ENCODE data around the gene GRK6.

Gene GRK6

DNA sequence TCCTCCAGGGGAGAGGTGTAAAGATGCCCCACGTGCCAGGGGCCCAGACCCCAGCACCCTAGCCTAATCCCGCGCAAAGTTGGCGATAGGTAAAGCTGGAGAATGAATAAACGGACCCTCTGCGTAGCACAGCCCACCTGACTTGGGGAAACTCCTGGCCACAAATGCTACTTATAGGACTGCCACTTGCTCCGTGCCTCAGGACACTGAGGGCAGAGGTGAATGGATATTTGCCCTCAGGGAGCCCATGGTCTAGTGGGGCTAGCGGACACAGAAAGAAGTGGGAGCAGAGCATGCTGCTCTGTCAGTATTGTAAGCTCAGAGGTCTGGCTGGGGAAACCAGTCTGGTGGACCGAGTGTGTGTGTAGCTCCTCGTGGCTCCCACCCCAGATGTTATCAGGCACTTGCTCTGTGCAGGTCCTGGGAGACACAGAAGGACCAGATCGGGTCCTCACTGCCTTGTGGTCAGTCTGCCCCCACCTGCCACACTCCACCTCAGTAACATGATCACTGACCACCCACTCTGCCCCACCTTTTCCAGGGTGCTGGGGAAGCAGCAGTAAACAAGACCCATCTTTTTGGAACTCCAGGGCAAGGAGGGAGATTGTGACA lies 841 bp downstream of the GRK6 start:
- DNase-seq: peak in 1 of 5 experiments; percentile 43

DNA sequence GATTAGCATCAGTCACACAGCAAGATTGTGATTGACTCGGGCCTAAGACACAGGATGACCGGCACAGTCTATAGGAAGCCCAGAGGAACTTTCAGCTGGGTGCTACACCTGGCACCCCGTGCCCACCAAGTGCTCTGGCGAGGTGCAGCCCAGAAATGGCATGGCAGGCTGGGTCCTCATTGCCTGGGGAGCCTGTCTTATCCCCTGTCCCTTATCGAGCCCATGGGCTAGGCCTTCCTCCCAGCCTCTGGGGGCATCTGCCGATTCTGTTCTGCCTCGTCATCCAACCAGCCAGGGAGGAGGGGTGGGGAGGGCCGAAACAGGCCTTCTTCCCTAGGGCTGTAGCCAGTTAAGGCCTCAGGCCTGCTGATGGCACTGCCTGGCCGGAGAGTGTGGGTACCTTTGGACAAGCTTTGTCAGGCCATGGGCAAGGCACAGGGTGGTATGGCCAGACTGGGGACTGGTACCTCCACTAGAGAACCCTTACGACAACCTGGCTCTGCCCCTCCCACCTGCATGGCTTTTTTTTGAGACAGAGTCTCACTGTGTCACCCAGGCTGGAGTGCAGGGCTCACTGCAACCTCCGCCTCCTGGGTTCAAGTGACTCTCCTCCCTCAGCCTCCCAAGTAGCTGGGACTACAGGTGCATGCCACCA lies 1.6 kb downstream of the GRK6 start:
- DNase-seq: peak in 1 of 5 experiments; percentile 69

DNA sequence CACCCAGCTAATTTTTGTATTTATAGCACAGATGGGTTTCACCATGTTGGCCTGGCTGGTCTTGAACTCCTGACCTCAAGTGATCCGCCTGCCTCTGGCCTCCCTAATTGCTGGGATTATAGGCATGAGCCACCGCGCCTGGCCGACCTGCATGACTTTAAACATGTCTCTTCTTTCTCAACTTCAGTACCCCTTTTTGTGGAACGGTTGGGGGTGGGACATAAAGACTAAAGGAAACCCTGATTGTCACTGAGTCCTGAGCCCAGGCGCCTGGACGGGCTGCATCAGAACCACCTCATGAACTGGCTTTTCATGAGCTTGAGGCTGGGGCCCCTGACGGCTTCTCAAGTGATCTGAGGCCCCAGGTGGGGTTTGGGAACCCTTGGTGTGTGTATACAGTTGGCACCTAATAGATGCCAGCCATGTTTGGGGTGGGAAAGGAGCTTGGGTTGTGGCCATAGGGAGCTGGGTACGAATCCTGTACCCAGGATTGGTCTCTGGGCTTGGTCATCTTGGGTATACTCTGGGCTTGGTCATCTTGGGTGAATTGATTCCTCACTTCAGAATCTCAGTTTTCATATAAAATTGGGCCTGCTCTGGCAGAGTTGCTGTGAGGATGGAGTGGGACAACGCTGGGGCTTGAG lies 2.2 kb downstream of the GRK6 start:
- DNase-seq: no peak

DNA sequence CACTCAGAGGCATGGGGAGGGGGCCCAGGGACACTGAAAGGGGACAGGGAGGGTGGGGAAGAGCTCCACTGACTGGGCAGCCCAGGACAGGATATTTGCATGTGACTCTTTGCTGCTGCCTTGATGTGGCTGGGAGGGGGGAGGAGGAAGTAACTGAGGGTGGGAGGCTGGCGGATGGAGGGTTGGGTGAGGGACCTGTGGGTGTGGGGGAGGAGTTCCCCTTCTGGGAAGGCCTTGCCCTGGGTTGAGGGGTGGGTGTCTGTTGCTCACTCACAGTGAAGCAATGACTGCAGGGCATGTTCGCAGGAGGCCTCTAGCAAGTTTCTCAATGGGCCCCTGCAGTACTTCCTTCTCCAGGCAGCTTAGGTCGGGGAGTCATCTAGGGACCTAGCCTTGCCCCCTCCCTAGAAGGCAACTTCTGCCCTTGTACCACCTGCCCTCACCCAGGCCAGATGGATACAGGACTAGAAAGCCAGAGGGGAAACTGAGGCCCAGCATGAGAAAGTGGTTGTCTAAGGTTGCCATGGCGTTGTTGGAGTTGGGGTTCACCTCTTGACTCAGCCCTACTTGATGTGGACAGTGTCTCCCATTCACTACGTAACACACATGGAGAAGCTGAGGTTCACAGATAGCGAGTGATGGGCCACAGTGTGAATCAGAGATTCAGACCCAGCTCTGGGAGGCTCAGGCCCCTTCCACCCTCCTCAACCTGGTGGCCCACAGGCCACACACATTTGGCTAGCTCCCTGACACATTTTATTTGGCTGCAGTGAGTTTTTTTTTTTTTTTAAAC lies 3.0 kb downstream of the GRK6 start:
- DNase-seq: peak; percentile 43 to 97 (median 77)

DNA sequence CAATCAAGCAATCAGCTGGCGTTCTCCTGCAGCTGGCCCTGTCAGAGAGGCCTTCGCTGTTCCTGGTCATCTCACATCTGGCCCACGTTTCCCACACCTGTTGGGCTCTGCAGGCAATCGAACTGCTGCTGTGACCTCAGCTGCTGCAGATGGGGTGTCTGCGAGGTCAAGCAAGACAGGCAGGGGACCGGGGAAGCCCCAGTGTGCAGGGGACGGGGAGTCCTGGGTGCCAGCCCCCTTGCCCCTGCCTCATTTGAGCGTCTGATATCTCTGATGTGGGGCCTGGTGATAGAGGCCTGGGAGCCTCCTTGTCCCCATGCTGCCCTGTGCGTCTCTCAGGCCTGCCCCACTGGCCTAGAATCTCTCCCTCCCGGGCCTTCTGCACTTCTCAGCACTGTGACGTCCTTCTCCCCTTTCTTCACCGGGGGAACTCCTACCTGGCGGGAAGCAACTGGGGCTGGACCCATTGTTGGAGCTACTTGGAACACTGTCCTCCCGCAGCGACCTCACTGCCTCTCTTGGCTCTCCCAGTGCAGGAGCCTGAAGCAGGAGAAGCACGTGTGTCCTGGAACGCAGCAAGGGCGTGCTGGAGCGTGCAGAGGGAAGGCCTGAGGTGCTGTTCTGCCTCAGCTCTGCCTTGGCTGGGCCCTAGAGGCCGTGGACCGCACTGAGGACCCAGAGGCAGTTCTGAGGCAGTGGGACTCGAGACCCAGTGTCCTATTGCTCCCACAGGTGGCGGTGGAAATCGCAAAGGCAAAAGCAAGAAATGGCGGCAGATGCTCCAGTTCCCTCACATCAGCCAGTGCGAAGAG lies 3.9 kb downstream of the GRK6 start:
- DNase-seq: no peak

DNA sequence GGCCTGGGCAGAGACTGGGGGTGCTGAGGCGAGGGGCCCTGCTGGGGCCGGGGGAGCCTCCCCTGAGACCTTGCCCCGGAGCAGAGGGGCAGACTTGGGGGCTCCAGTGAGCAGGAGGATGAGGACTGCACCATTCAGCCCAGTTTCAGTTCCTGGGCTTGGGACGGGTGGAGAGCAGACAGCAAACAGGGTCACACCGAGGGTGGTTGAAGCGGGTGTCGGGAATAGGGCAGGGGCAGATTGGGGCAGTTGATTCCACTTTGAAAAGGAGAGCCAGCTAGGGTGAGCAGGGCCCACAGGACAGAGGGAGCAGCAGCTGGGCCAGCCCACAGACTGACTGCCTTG lies 4.5 kb downstream of the GRK6 start:
- DNase-seq: peak in 1 of 5 experiments; percentile 53

DNA sequence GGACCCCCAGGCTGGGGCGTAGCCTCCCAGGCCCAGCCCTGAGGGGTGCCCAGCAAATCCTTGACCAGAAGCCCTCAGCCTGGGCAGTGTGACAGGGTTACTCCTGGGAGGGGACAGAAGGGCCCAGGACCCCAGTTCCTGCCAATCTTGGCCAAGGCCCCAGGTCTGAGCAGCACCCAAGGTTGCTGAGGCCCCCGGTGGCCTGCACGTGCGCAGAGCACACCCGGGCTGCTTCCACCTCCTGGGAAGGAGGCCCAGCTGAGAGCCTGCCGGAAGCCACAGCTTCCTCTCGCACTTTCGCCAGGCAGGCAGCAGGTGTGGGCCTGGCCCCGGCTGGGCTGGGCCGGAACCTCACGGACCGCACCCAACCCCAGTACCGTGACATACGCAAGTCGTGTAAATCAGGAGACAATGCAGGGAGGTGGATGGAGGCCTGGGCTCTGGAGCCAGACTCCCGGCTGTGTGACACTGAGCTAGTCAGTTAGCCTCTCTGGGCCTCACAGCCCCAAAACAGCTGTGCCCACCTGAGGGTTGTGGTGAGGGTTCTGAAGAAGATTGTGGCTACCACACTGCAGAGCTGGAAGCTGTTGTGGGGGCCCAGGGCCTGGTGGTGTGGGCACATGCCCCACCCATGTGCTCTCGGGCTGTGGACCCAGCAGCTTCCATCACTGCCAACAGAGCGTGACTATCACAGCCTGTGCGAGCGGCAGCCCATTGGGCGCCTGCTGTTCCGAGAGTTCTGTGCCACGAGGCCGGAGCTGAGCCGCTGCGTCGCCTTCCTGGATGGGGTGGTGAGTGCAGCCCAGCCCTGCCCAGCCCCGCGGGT lies 5.1 kb downstream of the GRK6 start:
- peak; percentile 34 to 99 (median 67) for DNase-seq

DNA sequence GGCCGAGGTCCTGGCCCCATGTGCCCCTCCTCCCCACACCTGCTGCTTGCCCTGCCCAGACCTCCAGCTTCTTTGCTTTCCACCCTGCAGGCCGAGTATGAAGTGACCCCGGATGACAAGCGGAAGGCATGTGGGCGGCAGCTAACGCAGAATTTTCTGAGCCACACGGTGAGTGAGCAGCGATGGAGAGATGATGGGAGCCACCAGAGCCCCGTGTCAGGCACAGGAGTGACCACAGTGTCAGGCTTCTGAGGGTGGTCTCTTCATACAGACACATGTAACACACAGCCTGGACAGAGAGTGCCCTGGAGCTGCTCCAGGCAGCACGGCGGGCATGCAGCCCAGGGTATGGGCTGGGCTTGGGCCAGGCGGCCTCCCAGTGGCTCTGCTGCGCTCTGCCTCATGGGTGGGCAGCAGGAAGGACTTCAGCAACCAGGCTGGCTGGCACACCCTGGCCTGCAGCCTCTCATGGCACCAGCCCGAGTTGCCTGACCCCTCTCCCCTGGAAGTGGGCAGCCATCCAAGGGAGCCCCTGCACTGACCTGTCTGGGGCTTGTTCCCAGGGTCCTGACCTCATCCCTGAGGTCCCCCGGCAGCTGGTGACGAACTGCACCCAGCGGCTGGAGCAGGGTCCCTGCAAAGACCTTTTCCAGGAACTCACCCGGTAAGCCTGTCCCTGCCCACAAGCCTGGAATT lies 5.8 kb downstream of the GRK6 start:
- peak in 1 of 5 experiments; percentile 48 for DNase-seq

DNA sequence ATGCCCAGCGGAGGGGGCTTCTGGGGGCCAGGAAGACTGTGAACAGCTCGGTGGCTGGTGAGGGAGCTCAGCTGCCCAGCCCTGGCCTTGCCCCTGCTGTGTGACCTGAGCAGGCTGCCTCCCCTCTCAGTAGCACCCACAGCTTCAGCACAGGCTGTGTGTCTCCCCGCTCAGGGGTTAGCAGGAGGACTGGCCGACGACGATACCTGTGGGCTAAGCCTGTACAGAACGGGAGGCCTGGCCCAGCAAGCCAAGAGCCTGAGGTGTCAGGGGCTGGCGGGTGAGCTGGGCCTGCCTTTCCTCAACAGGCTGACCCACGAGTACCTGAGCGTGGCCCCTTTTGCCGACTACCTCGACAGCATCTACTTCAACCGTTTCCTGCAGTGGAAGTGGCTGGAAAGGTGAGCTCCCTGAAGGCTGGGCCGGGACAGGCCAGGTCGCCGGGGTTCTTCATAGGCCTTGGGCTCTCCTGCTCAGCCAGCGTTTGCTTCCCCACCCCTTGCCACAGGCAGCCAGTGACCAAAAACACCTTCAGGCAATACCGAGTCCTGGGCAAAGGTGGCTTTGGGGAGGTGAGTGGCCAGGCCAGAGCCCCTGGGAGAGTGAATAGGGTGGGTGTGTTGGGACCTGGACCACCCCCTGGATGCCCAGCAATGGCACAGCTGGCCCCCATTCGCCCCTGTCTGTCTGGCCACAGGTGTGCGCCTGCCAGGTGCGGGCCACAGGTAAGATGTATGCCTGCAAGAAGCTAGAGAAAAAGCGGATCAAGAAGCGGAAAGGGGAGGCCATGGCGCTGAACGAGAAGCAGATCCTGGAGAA lies 6.6 kb downstream of the GRK6 start:
- DNase-seq: no peak

DNA sequence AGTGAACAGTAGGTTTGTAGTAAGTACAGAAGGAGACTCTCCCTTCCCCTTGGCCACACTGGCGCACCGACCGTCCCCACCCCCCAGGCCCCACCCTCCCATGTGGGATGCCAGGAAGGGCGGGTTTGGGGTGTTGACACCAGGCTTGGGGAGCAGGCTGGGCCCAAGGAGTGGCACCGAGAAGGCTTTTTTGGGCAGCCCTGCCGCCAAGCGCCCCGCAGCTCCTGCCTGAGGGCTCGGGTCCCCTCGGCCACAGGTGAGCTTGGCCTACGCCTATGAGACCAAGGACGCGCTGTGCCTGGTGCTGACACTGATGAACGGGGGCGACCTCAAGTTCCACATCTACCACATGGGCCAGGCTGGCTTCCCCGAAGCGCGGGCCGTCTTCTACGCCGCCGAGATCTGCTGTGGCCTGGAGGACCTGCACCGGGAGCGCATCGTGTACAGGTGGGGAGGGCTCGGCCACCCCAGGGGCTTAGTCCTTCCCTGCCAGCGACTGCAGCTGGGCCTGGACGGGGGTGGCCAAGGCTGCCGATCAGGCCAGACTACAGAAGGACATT lies 7.3 kb downstream of the GRK6 start:
- DNase-seq: no peak

DNA sequence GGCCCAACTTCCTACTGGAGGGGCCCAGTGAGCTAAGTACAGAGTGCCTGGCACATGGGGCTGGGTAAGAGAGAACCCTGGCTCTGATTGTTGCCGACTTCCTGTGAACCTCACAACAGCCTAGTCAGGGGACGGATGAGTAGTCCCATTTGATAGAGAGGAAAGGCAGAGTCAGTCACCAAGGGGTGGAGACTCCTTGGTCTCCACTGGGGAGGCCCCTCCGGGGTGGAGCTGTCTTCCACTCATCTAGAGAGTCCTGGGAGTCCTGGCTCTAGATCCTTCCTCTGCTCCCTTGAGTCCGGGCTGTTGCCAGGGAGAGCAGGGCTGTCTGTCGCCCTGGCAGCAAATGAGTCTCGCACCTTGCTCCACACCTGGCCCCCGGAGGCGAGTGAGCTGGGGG lies 8.0 kb downstream of the GRK6 start:
- DNase-seq: peak in 4 of 5 experiments; percentile 29 to 89 (median 45)

DNA sequence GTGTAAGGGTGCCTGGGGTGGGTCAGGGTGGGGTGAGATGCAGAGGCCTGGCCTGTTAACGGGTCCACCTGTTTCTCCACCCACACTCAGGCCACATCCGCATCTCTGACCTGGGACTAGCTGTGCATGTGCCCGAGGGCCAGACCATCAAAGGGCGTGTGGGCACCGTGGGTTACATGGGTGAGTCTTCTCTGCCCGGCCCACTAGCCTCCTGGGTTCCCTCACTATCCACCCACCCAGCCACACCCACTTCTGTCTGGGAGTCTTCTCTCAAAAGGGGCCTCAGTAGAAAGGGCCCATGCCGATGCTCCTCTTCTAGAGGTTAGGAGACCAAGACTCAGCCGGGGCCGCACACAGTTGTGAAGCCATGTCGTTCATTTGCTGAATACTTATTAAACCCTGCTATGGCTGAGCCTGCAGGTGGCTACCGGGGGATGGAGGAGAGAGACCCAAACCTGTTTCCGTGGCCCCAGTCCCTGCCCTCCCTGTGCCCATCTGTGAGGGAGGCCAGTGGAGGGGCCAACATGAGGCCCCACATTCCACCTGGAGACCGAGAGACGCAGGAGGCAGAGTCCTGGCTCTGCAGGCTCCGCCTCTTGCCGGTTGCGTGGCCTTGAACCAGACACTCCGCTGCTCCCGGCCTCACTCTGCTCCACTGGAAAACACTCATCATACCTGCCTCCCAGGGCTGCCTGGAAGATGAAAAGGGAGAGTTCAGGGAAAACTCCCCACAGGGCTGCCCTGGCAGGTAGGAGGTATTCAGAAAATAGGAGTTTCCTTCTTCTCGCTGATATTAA lies 8.7 kb downstream of the GRK6 start:
- no peak for DNase-seq

DNA sequence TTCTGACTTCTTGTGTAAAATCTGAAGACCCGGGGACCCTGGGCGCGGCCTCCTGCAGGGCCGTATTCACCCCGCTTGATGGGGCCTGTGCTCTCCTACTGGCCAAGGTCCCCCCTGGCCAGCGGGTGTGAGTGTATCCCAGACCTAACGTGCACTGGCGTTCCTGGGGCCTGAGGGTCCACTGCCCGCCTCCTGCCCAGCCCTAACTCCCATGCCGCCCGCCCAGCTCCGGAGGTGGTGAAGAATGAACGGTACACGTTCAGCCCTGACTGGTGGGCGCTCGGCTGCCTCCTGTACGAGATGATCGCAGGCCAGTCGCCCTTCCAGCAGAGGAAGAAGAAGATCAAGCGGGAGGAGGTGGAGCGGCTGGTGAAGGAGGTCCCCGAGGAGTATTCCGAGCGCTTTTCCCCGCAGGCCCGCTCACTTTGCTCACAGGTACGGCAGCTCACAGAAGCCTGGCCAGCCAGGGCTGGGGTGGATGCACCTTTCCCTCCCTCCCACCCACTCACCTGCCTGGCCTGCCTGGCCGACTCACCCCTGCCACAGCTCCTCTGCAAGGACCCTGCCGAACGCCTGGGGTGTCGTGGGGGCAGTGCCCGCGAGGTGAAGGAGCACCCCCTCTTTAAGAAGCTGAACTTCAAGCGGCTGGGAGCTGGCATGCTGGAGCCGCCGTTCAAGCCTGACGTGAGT lies 9.5 kb downstream of the GRK6 start:
- DNase-seq: no peak

DNA sequence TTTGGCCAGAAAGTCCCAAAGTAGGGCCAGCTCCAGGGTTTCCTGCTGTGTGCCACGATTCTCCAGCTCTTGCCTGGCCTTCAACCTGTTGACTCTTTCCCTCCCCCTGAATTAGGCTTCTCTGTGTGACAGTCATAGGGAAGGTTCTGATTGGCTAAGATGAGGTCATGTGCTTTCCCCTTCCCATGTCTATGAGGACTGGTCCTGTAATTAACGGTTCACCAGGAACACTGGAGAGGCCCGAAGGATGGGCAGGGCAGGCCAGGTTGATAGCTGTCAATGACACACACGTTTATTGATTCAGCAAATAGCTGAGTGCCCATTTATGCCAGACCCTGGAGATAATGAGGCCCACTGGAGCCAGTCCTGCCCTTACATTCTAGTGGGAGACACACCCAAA lies 11.1 kb downstream of the GRK6 start:
- no peak for DNase-seq

DNA sequence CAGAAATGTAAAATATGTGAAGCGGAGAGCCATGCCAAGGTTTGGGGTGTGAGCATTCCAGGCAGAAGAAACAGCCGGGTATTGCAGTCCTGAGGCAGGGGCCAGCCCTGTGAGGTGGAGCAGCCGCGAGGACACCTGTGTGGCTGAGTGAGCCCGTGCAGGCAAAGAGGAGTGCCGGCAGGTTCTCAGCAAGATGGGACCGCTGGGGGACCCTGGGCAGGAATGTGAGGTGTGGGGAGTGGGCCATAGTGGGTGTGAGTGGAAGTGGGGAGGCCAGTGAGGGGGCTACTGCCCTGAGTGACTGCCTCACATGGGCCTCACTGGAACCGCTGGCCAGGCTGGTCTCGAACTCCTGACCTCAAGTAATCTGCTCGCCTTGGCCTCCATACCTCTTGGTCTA lies 12.0 kb downstream of the GRK6 start:
- no peak for DNase-seq

DNA sequence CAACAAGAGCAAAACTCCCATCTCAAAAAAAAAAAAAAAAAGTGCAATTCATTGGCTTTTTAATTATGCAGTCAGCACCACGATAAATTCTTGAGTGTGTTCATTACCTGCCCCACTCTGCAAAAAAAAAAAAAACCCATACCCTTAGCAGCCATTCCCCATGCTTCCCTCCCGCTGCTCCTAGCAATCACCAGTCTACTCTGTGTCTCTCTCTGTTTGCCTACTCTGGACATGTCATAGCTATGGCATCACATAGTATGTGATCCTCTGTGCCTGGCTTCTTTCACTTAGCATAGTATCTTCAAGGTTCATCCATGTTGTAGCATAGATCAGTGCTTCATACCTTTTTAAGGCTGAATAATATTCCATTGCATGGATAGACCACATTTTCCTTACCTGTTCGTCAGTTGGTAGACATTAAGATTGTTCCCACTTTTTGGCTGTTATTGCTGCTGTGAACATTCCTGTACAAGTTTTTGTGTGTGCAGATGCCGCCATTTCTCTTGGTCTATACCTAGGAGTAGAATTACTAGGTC lies 13.1 kb downstream of the GRK6 start:
- no peak for DNase-seq

DNA sequence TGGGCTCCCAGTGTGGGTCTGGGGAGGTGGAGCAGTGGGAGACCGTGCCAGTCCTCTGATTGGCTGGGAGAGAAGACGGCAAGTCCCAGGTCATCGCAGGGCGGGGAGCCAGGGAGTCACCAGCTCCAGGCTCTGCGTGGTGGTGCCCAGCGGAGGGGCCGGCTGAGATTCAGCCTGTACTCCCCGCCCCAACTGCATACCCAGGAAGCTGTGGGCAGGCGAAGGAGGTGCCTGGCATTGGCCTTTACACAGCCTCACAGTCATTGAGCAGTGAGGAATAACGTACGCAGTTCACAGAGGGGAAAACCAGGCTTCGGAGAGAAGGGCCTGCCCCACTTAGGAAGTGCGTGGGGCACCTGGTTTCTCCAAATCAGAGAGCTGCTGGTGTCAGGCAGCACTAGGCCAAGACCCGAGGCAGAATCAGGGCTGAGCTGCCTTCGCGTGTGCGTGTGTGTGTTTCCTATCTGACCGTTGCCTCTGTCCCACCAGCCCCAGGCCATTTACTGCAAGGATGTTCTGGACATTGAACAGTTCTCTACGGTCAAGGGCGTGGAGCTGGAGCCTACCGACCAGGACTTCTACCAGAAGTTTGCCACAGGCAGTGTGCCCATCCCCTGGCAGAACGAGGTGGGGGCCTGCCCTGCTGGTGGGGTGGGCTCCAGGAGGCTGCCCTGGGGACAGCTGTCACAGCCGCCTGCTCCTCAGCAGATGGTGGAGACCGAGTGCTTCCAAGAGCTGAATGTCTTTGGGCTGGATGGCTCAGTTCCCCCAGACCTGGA lies 13.9 kb downstream of the GRK6 start:
- DNase-seq: peak in 4 of 5 experiments; percentile 51 to 73 (median 60)

Measured in T-helper 2 cell (primary cell).